Prostate gland (tissue), 2 donors: Measurements from ENCODE around the gene TSHZ3. TPM values are rescaled to one million over a fixed set of nuclear protein-coding genes. Genes with fewer than 3 reads are reported as not detected.

ENCODE experiments used
- DNase-seq: peaks from one replicate; pipeline ENCODE4 v3.0.0-alpha.2; 2019; ENCODE audit warnings: low spot score
- H3K27ac ChIP-seq, 2 donors: fragments of 200-600 bp; sonication (generic); 2 replicates each; pipeline ENCODE4 v1.5.1; 2017 to 2019
- H3K27me3 ChIP-seq: fragments of 200-600 bp; sonication (generic); replicated peaks from 2 replicates; pipeline ENCODE4 v1.5.1; 2019; ENCODE audit not compliant: insufficient read depth
- H3K36me3 ChIP-seq, 2 donors: fragments of 200-600 bp; sonication (generic); 1 replicate in 1 of 2; 2 replicates in 1 of 2; pipeline versions ENCODE4 v1.5.1 to v1.8.1; 2017 to 2019
- H3K4me1 ChIP-seq: fragments of 200-600 bp; sonication (generic); replicated peaks from 2 replicates; pipeline ENCODE4 v1.5.1; 2019
- H3K4me3 ChIP-seq, 2 donors: fragments of 200-600 bp; sonication (generic); 2 replicates each; pipeline ENCODE4 v1.5.1; 2017 to 2019
- H3K9me3 ChIP-seq: fragments of 200-600 bp; sonication (generic); 2 replicates; pipeline ENCODE4 v1.5.1; 2017
- CTCF ChIP-seq, 4 experiments: fragments of 200-600 bp in 2 of 4; fragments of 450-650 bp in 2 of 4; sonication (generic) in 2 of 4; IDR thresholded peaks; 1 replicate in 3 of 4; 2 replicates in 1 of 4; pipeline ENCODE4 v1.5.1; 2016 to 2019; ENCODE audit warnings: antibody characterized with exemption in 4 of 4, mild to moderate bottlenecking in 2 of 4, moderate library complexity in 2 of 4
- POLR2A ChIP-seq: fragments of 450-650 bp; IDR thresholded peaks from one replicate; pipeline ENCODE4 v1.6.1; 2016; ENCODE audit warnings: antibody characterized with exemption, mild to moderate bottlenecking
- POLR2AphosphoS5 ChIP-seq: sonication (generic); formaldehyde crosslinking; IDR thresholded peaks from one replicate; pipeline ENCODE4 v1.6.1; 2017; ENCODE audit warnings: antibody characterized with exemption
- WGBS: methylation state at CpG from one replicate; pipeline ENCODE4 v1.1.5; 2018; 5-methylcytosine and 5-hydroxymethylcytosine counted together
- intact Hi-C: fragments of 100-400 bp; cut with DNase I; formaldehyde crosslinking; loops from one replicate; pipeline ENCODE4 v1.14.2; 2022
- total RNA-seq, 2 donors: library from RNA; depleted of rRNA; stranded (reverse); fragments of >200 nt; gene quantifications; one replicate each; pipeline ENCODE4 v1.1.0, GENCODE V29; 2016

TSHZ3 gene
- total RNA-seq, 2 donors from 2014 or later, result 10.4 to 18.4 TPM

- 49% methylated on average over 11 of the region's 11 CpGs for WGBS
- Histone ChIP-seq H3K4me1 (no peaks in the 10 kb centered on the region), H3K4me3 (no peak overlapping the region), H3K9me3 (no peaks in the 10 kb centered on the region), H3K27me3 (no peaks in the 10 kb centered on the region), H3K36me3 (no peaks in the 10 kb centered on the region), H3K27ac (no peak overlapping the region)
- intact Hi-C loops, result no loop called here
- DNase-seq, result no peak
- TF ChIP-seq POLR2A (no peak), POLR2AphosphoS5 (no peak), CTCF (IDR thresholded peaks at IDR 0.05) (no peak)
These were observed 68.8 kb downstream of the TSHZ3 start for GRCh38 chr19:31280287-31281006.

- Histone ChIP-seq H3K36me3 (no peaks in the 10 kb centered on the region), H3K27me3 (no peaks in the 10 kb centered on the region), H3K4me3 (no peak overlapping the region), H3K4me1 (no peaks in the 10 kb centered on the region), H3K27ac (no peak overlapping the region), H3K9me3 (no peaks in the 10 kb centered on the region)
- intact Hi-C loops, result no loop called here
- WGBS, result 85% methylated on average over 12 of the region's 16 CpGs
- no peak for TF ChIP-seq POLR2A
- no peak for TF ChIP-seq POLR2AphosphoS5
- no peak for TF ChIP-seq CTCF (IDR thresholded peaks at IDR 0.05)
- DNase-seq, result no peak
These were observed 69.8 kb downstream of the TSHZ3 start for GRCh38 chr19:31279436-31279765.

- WGBS, result 93% methylated on average over 31 of the region's 37 CpGs
- no peak for TF ChIP-seq POLR2A
- no peak for TF ChIP-seq CTCF (IDR thresholded peaks at IDR 0.05)
- TF ChIP-seq POLR2AphosphoS5, result no peak
These were observed 70.4 kb downstream of the TSHZ3 start for GRCh38 chr19:31278555-31279435.

GRCh38 chr19:31277516-31277915, 71.7 kb downstream of the TSHZ3 start:
- WGBS, result 82% methylated on average over 17 of the region's 17 CpGs
- no peaks in the 10 kb centered on the region for H3K9me3 ChIP-seq

More at GRCh38 chr19:31278555-31279435, 70.4 kb downstream of the TSHZ3 start:
- intact Hi-C loops, result no loop called here
- Histone ChIP-seq H3K9me3 (no peaks in the 10 kb centered on the region), H3K36me3 (no peaks in the 10 kb centered on the region), H3K27me3 (no peaks in the 10 kb centered on the region), H3K4me3 (no peak overlapping the region), H3K27ac (no peak overlapping the region), H3K4me1 (no peaks in the 10 kb centered on the region)
- DNase-seq, result no peak

More at GRCh38 chr19:31277516-31277915, 71.7 kb downstream of the TSHZ3 start:
- Histone ChIP-seq H3K27ac (no peak overlapping the region), H3K4me3 (no peak overlapping the region), H3K27me3 (no peaks in the 10 kb centered on the region), H3K4me1 (no peaks in the 10 kb centered on the region), H3K36me3 (no peaks in the 10 kb centered on the region)
- no peak for TF ChIP-seq POLR2A
- TF ChIP-seq POLR2AphosphoS5, result no peak
- TF ChIP-seq CTCF (IDR thresholded peaks at IDR 0.05), result no peak
- intact Hi-C loops, result no loop called here
- DNase-seq, result no peak
